HL-60 (cell line): ENCODE measurements around the gene TMEM239.

Source experiments
- POLR2AphosphoS5 ChIP-seq: IDR thresholded peaks from 2 replicates; pipeline ENCODE4 v1.6.1; 2012; ENCODE audit warnings: low read depth
- SPI1 ChIP-seq: IDR thresholded peaks from 2 replicates; pipeline ENCODE4 v1.6.1; 2012; ENCODE audit warnings: low read depth, mild to moderate bottlenecking, borderline replicate concordance
- TF ChIP-seq, protein P1 (sequence below): IDR thresholded peaks from one replicate; pipeline ENCODE4 v1.5.1; 2011; ENCODE audit warnings: low read length, control low read depth, inconsistent platforms; ENCODE audit not compliant: insufficient read depth
- TF ChIP-seq, protein P2 (sequence below): IDR thresholded peaks from 2 replicates; pipeline ENCODE4 v1.6.1; 2012; ENCODE audit warnings: low read depth; ENCODE audit not compliant: insufficient replicate concordance

DNA sequence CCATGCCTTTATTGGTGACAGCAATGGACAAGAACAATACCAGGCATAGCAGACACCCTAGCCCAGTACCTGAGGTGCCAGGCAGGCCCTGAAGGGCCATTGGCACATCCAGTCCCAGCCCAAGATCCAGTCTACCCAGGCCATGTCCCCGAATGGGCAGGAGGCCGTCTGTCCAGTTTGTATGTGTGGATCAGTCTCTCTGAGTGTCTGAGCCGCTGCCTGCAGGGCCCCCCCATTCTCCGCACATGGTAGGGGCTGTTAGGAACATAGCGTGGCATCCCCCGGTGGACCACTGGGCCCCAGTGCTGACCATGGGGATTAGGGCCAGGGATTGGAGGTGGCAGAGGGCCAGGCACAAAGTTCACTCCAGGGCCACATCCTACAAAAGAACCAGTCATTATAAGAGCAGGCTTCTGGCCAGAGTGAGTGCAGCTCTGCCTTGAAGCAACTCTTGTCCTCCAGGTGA lies 19.2 kb downstream of the TMEM239 start:
- TF ChIP-seq, protein P1, sequence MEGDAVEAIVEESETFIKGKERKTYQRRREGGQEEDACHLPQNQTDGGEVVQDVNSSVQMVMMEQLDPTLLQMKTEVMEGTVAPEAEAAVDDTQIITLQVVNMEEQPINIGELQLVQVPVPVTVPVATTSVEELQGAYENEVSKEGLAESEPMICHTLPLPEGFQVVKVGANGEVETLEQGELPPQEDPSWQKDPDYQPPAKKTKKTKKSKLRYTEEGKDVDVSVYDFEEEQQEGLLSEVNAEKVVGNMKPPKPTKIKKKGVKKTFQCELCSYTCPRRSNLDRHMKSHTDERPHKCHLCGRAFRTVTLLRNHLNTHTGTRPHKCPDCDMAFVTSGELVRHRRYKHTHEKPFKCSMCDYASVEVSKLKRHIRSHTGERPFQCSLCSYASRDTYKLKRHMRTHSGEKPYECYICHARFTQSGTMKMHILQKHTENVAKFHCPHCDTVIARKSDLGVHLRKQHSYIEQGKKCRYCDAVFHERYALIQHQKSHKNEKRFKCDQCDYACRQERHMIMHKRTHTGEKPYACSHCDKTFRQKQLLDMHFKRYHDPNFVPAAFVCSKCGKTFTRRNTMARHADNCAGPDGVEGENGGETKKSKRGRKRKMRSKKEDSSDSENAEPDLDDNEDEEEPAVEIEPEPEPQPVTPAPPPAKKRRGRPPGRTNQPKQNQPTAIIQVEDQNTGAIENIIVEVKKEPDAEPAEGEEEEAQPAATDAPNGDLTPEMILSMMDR, result no peak
- TF ChIP-seq, protein P2, sequence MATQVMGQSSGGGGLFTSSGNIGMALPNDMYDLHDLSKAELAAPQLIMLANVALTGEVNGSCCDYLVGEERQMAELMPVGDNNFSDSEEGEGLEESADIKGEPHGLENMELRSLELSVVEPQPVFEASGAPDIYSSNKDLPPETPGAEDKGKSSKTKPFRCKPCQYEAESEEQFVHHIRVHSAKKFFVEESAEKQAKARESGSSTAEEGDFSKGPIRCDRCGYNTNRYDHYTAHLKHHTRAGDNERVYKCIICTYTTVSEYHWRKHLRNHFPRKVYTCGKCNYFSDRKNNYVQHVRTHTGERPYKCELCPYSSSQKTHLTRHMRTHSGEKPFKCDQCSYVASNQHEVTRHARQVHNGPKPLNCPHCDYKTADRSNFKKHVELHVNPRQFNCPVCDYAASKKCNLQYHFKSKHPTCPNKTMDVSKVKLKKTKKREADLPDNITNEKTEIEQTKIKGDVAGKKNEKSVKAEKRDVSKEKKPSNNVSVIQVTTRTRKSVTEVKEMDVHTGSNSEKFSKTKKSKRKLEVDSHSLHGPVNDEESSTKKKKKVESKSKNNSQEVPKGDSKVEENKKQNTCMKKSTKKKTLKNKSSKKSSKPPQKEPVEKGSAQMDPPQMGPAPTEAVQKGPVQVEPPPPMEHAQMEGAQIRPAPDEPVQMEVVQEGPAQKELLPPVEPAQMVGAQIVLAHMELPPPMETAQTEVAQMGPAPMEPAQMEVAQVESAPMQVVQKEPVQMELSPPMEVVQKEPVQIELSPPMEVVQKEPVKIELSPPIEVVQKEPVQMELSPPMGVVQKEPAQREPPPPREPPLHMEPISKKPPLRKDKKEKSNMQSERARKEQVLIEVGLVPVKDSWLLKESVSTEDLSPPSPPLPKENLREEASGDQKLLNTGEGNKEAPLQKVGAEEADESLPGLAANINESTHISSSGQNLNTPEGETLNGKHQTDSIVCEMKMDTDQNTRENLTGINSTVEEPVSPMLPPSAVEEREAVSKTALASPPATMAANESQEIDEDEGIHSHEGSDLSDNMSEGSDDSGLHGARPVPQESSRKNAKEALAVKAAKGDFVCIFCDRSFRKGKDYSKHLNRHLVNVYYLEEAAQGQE, result no peak
- TF ChIP-seq SPI1 (no peak), POLR2AphosphoS5 (no peak)
